Colonic mucosa (tissue), 4 donors: Measurements from ENCODE around the gene ATXN1. TPM values are rescaled to one million over a fixed set of nuclear protein-coding genes. Genes with fewer than 3 reads are reported as not detected.
A peak's percentile ranks its signal among the peaks of the same experiment; 100 is the strongest.
"Not testable (repeated sequence)": the region's sequence is repeated elsewhere in the genome, so short reads cannot be mapped to it uniquely, and the experiment has no call there.

Experiments used
- DNase-seq: peaks from one replicate; pipeline ENCODE4 v3.0.0-alpha.2; 2020
- H3K27ac ChIP-seq: fragments of 200-600 bp; one replicate; pipeline ENCODE4 v1.8.0; 2021
- H3K27me3 ChIP-seq: fragments of 200-600 bp; one replicate; pipeline ENCODE4 v1.8.0; 2021
- H3K36me3 ChIP-seq: fragments of 200-600 bp; one replicate; pipeline ENCODE4 v1.8.0; 2021
- H3K4me1 ChIP-seq: fragments of 200-600 bp; one replicate; pipeline ENCODE4 v1.8.0; 2021; ENCODE audit warnings: mild to moderate bottlenecking
- H3K4me3 ChIP-seq: fragments of 200-600 bp; one replicate; pipeline ENCODE4 v1.8.0; 2021
- H3K9ac ChIP-seq, 2 donors: one replicate each; pipeline ENCODE4 v1.7.0; 2013; ENCODE audit warnings: control low read depth in 2 of 2, low read depth in 2 of 2, low read length in 2 of 2
- H3K9me3 ChIP-seq: fragments of 200-600 bp; one replicate; pipeline ENCODE4 v1.8.0; 2021
- intact Hi-C: fragments of 100-400 bp; cut with DNase I; formaldehyde crosslinking; loops from one replicate; pipeline ENCODE4 v1.14.1; 2022
- total RNA-seq, 2 donors: library from RNA; stranded (reverse); fragmentation: NEBNext Ultra II Directional in 1 of 2; extraction: Animal tissue kit (Norgen Biotek cat#: 25700) in 1 of 2; gene quantifications; one replicate each; pipeline ENCODE4 v1.2.1, GENCODE V29; 2021
- TF ChIP-seq, protein P1 (sequence below): fragments of 200-600 bp; IDR thresholded peaks from one replicate; pipeline ENCODE4 v1.8.0; 2022; ENCODE audit warnings: antibody characterized with exemption, mild to moderate bottlenecking
- donor health status: healthy.
- donor health status: DM: no; HTN: no; CAD: no.
- donor health status: DM: no; HTN: no; CAD: no.

Gene ATXN1
- total RNA-seq, 2 donors from 2014 or later, result 24.5 to 41.9 TPM

DNA sequence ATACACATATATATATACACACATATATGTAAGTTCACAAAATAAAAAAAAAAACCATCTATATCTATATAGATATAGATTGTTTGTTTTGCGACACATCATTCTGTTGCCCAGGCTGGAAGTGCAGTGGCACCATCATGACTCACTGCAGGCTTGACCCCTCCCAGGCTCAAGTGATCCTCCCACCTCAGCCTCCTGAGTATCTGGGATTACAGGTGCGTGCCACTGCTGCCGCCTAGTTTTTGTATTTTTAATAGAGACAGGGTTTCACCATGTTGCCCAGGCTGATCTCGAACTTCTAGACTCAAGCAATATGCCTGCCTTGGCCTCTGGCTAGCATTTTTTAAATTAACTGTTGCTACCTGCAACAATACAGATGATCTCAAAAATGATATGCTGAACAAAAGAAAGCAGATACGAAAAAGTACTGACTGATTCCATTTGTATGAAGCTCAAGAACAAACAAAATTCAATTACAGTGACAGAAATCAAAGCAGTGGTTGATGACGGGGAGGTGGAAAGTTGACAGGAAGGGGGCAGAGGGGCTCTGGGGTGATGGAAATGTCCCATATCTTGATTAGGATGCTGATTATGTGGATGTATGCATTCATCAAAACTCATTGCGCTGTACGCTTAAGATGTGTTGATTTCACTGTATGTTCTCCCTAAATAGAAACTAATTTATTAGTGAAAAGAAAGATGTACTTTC, 49.6 kb downstream of the ATXN1 start:
- no peak for DNase-seq
- no peak overlapping the region for H3K4me3 ChIP-seq
- no peaks in the 10 kb centered on the region for H3K9me3 ChIP-seq
- H3K9ac ChIP-seq, result no peak overlapping the region
- peak overlapping the region; percentile 31 for H3K27ac ChIP-seq
- no peaks in the 10 kb centered on the region for H3K27me3 ChIP-seq
- TF ChIP-seq, protein P1, sequence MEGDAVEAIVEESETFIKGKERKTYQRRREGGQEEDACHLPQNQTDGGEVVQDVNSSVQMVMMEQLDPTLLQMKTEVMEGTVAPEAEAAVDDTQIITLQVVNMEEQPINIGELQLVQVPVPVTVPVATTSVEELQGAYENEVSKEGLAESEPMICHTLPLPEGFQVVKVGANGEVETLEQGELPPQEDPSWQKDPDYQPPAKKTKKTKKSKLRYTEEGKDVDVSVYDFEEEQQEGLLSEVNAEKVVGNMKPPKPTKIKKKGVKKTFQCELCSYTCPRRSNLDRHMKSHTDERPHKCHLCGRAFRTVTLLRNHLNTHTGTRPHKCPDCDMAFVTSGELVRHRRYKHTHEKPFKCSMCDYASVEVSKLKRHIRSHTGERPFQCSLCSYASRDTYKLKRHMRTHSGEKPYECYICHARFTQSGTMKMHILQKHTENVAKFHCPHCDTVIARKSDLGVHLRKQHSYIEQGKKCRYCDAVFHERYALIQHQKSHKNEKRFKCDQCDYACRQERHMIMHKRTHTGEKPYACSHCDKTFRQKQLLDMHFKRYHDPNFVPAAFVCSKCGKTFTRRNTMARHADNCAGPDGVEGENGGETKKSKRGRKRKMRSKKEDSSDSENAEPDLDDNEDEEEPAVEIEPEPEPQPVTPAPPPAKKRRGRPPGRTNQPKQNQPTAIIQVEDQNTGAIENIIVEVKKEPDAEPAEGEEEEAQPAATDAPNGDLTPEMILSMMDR, result no peak
- H3K36me3 ChIP-seq, result no peaks in the 10 kb centered on the region
- no peaks in the 10 kb centered on the region for H3K4me1 ChIP-seq
- intact Hi-C loops, result no loop called here

DNA sequence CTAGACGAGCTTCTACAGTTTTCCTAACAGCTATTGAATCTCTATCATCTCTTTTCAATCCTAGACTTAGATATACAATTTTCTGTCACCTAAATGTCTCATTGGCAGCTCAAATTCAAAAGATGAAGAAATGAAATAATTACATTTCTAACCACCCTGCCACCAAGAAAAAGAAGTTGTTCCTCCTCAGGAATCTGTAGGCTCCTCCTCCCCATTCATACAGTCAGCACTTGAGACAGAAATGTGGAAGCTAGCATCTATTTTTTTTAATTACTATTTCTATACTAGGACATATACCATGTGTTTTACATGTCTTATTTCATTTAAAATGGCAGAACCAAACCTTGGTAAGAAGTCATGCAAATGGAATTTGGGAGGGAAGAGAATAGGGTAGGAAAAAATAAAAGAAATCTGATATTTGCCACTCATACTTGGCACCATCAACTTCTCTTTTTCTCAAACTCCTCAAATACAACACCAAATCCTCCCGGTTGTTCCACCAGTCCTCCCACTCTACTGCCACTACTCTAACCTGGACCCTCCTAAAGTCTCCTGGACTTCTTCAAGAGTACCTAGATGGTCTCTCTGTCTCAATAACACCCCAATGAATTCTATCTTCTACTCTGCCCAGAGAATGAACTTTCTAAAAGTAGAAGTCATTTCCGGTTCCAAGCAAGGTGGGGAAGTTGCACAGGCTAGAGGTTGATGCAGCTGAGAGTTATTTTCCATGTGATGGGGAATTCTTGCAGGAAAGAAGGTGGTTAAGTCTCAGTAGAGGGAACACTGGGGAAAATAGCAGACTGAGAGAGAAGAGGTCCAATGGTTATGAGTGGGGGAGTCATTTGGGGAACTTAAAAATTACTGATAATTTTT, 54.1 kb downstream of the ATXN1 start:
- intact Hi-C loops, result no loop called here
- no peak overlapping the region for H3K4me3 ChIP-seq
- TF ChIP-seq, protein P1, result no peak

GRCh38 chr6:16706491-16706890, 54.8 kb downstream of the ATXN1 start:
- DNase-seq, H3K27ac ChIP-seq, intact Hi-C loops, H3K36me3 ChIP-seq, H3K4me3 ChIP-seq, H3K27me3 ChIP-seq, H3K9ac ChIP-seq, H3K9me3 ChIP-seq, H3K4me1 ChIP-seq: not testable (repeated sequence)

More for the DNA sequence above, 54.1 kb downstream of the ATXN1 start:
- H3K27ac ChIP-seq, result no peak overlapping the region
- no peak for DNase-seq
- no peaks in the 10 kb centered on the region for H3K9me3 ChIP-seq
- no peaks in the 10 kb centered on the region for H3K27me3 ChIP-seq
- H3K4me1 ChIP-seq, result no peaks in the 10 kb centered on the region
- H3K9ac ChIP-seq, result no peak overlapping the region
- H3K36me3 ChIP-seq, result no peaks in the 10 kb centered on the region

- no peak overlapping the region for H3K27ac ChIP-seq
Observed at GRCh38 chr6:16706029-16706428, 55.2 kb downstream of the ATXN1 start.

DNA sequence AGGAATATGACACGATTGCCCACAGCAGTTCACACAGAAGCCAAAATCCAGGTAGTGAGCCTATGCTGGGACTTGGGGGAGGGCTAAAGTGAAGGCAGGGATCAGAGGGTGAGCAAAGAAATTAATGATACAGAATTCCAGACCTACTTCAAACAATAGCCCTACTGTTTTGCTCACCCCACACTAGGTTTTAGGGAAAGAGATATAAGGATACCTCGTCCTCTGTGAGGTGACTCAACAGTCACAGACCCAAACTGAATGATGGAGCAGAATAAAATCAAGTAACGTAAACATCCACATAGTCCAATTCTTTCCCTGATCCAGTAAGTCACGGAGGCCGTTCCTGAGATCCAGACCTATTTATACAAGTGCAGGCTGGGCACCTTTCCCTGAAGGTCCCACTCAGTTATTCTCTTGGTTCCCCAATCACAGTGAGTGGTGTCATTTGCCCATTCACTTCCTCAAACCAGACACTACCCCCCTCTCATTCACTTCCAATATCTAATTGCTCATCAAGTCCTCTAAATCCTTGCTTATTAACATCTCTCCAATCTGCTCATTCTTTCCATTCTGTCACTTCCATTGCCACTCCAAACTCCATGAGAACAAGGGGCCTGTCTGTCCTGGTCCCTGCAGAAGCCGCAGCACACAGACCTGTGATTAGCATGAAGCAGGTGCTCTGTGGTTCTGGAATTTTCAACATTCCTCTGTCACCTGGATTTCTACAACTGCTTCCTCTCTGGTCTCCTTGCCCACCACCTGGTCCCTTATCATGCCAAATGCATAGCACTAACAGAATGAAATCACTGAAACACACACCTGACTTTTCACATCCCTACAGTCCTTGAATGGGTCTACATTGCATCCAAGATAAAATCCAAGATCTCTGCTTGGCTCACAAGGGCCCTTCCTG, 55.9 kb downstream of the ATXN1 start:
- DNase-seq, result no peak
- TF ChIP-seq, protein P1, result no peak
- intact Hi-C loops, result no loop called here
- Histone ChIP-seq H3K36me3 (no peaks in the 10 kb centered on the region), H3K9me3 (no peaks in the 10 kb centered on the region), H3K9ac (no peak overlapping the region), H3K4me1 (no peaks in the 10 kb centered on the region), H3K27ac (no peak overlapping the region), H3K27me3 (no peaks in the 10 kb centered on the region), H3K4me3 (no peak overlapping the region)

More at GRCh38 chr6:16706029-16706428, 55.2 kb downstream of the ATXN1 start:
- H3K4me1 ChIP-seq, result no peaks in the 10 kb centered on the region
- H3K4me3 ChIP-seq, result no peak overlapping the region
- DNase-seq, result no peak
- intact Hi-C loops, result no loop called here
- no peaks in the 10 kb centered on the region for H3K27me3 ChIP-seq
- H3K9me3 ChIP-seq, result no peaks in the 10 kb centered on the region
- no peaks in the 10 kb centered on the region for H3K36me3 ChIP-seq
- TF ChIP-seq, protein P1, result no peak
- no peak overlapping the region for H3K9ac ChIP-seq
